ENCODE results near the gene NPNT. TPM values are rescaled to one million over a fixed set of nuclear protein-coding genes. Genes with fewer than 3 reads are reported as not detected.
A peak's percentile ranks its signal among the peaks of the same experiment; 100 is the strongest.

NPNT gene
- polyA plus RNA-seq, 1 of the 3 experiments (the other 2 are of a cell fraction): not detected

DNA sequence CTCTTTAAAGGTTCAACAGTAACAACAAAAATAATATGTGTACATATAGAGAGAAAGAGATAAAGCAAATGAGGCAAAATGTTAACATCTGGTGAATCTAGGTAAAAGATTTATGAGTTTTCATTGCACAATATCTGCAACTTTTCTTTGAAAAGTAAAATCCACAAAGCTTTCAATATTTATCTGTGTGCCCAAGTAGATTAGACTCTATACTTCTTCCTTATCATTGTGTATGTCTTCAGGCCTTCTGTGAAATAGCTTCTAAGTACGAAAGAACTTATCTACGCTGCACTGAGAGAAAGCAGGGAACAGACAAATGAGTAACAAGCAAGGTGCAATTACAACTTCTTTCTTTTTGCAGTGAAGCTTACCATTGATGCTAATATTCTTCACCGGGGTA lies 81.6 kb downstream of the NPNT start (continued):
- TF ChIP-seq CHD2 (IDR thresholded peaks at IDR 0.05; ENCODE audit: low read length, partially characterized antibody): no peak
- TF ChIP-seq, protein P1, sequence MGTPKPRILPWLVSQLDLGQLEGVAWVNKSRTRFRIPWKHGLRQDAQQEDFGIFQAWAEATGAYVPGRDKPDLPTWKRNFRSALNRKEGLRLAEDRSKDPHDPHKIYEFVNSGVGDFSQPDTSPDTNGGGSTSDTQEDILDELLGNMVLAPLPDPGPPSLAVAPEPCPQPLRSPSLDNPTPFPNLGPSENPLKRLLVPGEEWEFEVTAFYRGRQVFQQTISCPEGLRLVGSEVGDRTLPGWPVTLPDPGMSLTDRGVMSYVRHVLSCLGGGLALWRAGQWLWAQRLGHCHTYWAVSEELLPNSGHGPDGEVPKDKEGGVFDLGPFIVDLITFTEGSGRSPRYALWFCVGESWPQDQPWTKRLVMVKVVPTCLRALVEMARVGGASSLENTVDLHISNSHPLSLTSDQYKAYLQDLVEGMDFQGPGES (IDR thresholded peaks at IDR 0.05; ENCODE audit: low read depth, low read length): no peak
- TF ChIP-seq YY1 (IDR thresholded peaks at IDR 0.05; ENCODE audit: low read depth): no peak
- TF ChIP-seq POLR2AphosphoS5 (IDR thresholded peaks at IDR 0.05; ENCODE audit: low read depth, low read length): no peak
- TF ChIP-seq, protein P2, sequence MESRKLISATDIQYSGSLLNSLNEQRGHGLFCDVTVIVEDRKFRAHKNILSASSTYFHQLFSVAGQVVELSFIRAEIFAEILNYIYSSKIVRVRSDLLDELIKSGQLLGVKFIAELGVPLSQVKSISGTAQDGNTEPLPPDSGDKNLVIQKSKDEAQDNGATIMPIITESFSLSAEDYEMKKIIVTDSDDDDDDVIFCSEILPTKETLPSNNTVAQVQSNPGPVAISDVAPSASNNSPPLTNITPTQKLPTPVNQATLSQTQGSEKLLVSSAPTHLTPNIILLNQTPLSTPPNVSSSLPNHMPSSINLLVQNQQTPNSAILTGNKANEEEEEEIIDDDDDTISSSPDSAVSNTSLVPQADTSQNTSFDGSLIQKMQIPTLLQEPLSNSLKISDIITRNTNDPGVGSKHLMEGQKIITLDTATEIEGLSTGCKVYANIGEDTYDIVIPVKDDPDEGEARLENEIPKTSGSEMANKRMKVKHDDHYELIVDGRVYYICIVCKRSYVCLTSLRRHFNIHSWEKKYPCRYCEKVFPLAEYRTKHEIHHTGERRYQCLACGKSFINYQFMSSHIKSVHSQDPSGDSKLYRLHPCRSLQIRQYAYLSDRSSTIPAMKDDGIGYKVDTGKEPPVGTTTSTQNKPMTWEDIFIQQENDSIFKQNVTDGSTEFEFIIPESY (IDR thresholded peaks at IDR 0.05; ENCODE audit: borderline replicate concordance, low read depth): no peak

DNA sequence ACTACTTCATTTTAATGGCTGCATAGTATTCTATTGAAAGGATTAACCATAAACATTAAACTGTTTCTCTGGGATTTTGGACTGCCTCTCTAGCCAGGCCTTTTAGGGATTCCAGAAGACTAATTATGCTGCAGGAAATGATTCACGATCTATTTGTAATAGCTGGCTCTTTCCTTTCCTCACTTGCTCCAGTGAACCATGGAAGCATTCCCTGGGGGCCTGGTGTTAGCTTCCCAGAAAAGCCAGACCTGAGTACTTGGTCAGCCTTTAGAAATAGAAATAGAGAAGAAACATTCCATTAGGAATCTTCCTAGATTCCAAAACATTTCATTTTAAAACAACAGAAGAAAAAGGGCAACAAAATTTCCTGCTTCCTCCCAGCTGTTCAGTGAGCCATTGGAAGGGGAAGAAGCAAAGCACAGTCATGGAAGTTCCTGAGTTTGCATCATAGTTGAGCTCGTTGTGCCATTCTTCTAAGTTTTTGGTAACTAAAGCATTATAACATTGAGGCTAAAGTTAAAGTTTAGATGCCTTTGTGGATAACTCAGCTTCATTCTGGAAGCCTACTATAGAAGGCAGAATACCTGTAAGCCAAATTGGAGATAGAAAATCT lies 83.5 kb downstream of the NPNT start:
- no peak for DNase-seq
- no peaks in the 10 kb centered on the region for H3K79me2 ChIP-seq (ENCODE audit: insufficient read depth)
- H3F3A ChIP-seq (replicated peaks; ENCODE audit: insufficient read depth): no peaks in the 10 kb centered on the region
- H3K27me3 ChIP-seq (ENCODE audit: insufficient read depth): no peaks in the 10 kb centered on the region
- H3K9ac ChIP-seq: no peak overlapping the region
- CTCF ChIA-PET: no interaction called here
- H3K4me1 ChIP-seq (ENCODE audit: control insufficient read depth in 1 of 2, insufficient read depth in 2 of 2, low read depth in 1 of 2, low read length in 1 of 2): no peaks in the 10 kb centered on the region
- no peak overlapping the region for H3K4me3 ChIP-seq (ENCODE audit: low read depth in 2 of 2, low read length in 1 of 2)
- H3K9me3 ChIP-seq: no peaks in the 10 kb centered on the region
- no peaks in the 10 kb centered on the region for H3K36me3 ChIP-seq (replicated peaks in 1 of 2; ENCODE audit: control insufficient read depth in 1 of 2, insufficient read depth in 2 of 2, low read length in 1 of 2)
- H2AFZ ChIP-seq (ENCODE audit: low read depth): peak overlapping the region; percentile 6; the same call in 1 of the 2 replicates
- H4K20me1 ChIP-seq (ENCODE audit: insufficient read depth): no peaks in the 10 kb centered on the region
- POLR2A ChIA-PET: no interaction called here
- H3K27ac ChIP-seq (ENCODE audit: low read depth in 2 of 2, low read length in 1 of 2): peak overlapping the region in 1 of 2 experiments; percentile 36; a peak in 2 of 4 replicates
- H3K9me2 ChIP-seq: no peaks in the 10 kb centered on the region
- no peak for TF ChIP-seq EP300 (IDR thresholded peaks at IDR 0.05; ENCODE audit: borderline replicate concordance in 1 of 2, low read depth in 1 of 2, low read length in 1 of 2)
- TF ChIP-seq TCF12 (IDR thresholded peaks at IDR 0.05): no peak
- TF ChIP-seq, protein P3, sequence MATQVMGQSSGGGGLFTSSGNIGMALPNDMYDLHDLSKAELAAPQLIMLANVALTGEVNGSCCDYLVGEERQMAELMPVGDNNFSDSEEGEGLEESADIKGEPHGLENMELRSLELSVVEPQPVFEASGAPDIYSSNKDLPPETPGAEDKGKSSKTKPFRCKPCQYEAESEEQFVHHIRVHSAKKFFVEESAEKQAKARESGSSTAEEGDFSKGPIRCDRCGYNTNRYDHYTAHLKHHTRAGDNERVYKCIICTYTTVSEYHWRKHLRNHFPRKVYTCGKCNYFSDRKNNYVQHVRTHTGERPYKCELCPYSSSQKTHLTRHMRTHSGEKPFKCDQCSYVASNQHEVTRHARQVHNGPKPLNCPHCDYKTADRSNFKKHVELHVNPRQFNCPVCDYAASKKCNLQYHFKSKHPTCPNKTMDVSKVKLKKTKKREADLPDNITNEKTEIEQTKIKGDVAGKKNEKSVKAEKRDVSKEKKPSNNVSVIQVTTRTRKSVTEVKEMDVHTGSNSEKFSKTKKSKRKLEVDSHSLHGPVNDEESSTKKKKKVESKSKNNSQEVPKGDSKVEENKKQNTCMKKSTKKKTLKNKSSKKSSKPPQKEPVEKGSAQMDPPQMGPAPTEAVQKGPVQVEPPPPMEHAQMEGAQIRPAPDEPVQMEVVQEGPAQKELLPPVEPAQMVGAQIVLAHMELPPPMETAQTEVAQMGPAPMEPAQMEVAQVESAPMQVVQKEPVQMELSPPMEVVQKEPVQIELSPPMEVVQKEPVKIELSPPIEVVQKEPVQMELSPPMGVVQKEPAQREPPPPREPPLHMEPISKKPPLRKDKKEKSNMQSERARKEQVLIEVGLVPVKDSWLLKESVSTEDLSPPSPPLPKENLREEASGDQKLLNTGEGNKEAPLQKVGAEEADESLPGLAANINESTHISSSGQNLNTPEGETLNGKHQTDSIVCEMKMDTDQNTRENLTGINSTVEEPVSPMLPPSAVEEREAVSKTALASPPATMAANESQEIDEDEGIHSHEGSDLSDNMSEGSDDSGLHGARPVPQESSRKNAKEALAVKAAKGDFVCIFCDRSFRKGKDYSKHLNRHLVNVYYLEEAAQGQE (IDR thresholded peaks at IDR 0.05; ENCODE audit: low read depth, low read length): no peak
- no peak for TF ChIP-seq ELF1 (IDR thresholded peaks at IDR 0.05)
- TF ChIP-seq GATA2 (CRISPR knock-in tag; IDR thresholded peaks at IDR 0.05): no peak
- TF ChIP-seq NFIC (IDR thresholded peaks at IDR 0.05; ENCODE audit: borderline replicate concordance): no peak
- TF ChIP-seq GABPA (IDR thresholded peaks at IDR 0.05; ENCODE audit: low read depth): no peak
- TF ChIP-seq RCOR1 (IDR thresholded peaks at IDR 0.05; ENCODE audit: low read length): no peak
- TF ChIP-seq TAF1 (IDR thresholded peaks at IDR 0.05; ENCODE audit: borderline replicate concordance, low read depth, low read length): no peak
- no peak for TF ChIP-seq RFX5 (IDR thresholded peaks at IDR 0.05; ENCODE audit: low read length)
- no peak for TF ChIP-seq NRF1 (IDR thresholded peaks at IDR 0.05; ENCODE audit: low read depth, low read length)
- no peak for TF ChIP-seq FOXM1 (IDR thresholded peaks at IDR 0.05; ENCODE audit: low read depth)
- TF ChIP-seq SMC3 (IDR thresholded peaks at IDR 0.05; ENCODE audit: low read depth, low read length): no peak
- TF ChIP-seq MEF2A (IDR thresholded peaks at IDR 0.05; ENCODE audit: borderline replicate concordance, low read depth): no peak
- TF ChIP-seq, protein P2 (IDR thresholded peaks at IDR 0.05; ENCODE audit: borderline replicate concordance, low read depth): no peak
- 25% methylated on average over 2 of the region's 2 CpGs for WGBS (ENCODE audit: low lambda C conversion rate)
- no peak overlapping the region for H3K4me2 ChIP-seq

All from SK-N-SH (cell line).